Measurements from ENCODE around the gene SETD4. TPM values are rescaled to one million over a fixed set of nuclear protein-coding genes. Genes with fewer than 3 reads are reported as not detected.

Gene SETD4
- total RNA-seq, 1 donor from 2014 or later = 11.3 TPM

- DNase-seq (ENCODE audit: low read depth, low spot score) = no peak
Measured at GRCh38 chr21:36010801-36011200, 49.5 kb downstream of the SETD4 start.

GRCh38 chr21:36008505-36008904, 51.8 kb downstream of the SETD4 start:
- DNase-seq (ENCODE audit: low read depth, low spot score) = no peak

- DNase-seq (ENCODE audit: low read depth, low spot score) = no peak
Measured at GRCh38 chr21:36005879-36006400, 54.4 kb downstream of the SETD4 start.

DNA sequence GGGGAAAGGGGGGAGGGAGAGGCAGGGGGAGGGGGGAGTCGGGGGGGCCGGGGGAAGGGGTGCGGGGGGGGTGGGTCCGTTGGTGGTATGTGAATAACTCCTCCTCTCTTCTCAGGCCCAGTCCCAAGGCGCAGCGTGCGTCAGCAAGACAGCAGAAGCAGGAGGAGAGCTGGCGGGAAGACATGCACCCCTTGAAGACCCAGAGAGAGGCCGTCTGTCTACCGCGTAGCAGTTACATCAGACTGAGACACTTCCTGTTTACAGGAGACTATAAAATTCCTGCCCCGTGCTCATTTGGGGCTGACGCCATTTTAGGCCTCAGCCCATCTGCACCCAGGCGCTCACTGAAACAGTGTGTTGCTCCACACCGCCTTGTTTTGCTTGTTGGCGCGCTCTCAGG, 55.3 kb downstream of the SETD4 start:
- no peak for DNase-seq (ENCODE audit: low read depth, low spot score)

DNA sequence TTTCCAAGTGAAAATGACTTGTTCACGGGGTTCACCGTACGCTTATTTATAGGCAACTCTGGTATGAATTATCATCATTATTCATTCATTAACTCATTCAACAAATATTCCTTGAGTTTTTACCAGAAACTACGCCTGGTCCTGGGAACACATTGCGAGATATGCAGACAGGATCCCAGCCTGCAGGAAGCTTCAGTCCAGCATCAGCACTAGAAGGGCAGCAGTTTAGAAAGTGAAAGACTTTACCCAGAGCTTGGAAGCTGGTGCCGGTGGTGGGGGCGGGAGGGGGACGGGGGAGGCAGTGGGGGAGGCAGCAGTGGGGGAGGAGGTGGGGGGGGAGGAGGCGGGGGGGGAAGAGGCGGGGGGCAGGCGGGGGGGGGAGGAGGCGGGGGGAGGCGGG, 55.9 kb downstream of the SETD4 start:
- no peak for DNase-seq (ENCODE audit: low read depth, low spot score)

GRCh38 chr21:36003776-36004175, 56.5 kb downstream of the SETD4 start:
- no peak for DNase-seq (ENCODE audit: low read depth, low spot score)

GRCh38 chr21:35996217-35996616, 64.1 kb downstream of the SETD4 start:
- DNase-seq (ENCODE audit: low read depth, low spot score) = no peak

- no peak for DNase-seq (ENCODE audit: low read depth, low spot score)
Measured at GRCh38 chr21:35995522-35996088, 64.7 kb downstream of the SETD4 start.

DNA sequence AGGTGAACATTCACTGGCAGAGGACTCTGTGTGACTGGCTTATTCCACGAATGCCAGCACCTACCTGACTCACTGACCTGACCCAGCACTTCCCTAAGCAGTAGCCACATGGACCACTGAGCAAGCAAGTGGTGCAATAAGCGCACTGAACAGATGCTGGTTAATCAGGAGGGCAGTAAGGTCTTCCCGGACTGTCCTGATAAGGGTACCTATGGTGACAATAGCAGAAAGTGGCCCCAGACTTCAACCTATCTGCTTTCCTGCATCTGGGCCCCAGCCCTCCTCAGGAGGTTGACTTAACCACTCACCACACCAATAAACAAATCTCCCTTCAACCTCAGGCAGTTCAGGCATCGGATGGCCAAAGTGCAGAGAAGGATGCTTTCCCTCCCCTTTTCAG, 65.7 kb downstream of the SETD4 start:
- DNase-seq (ENCODE audit: low read depth, low spot score) = no peak

DNA sequence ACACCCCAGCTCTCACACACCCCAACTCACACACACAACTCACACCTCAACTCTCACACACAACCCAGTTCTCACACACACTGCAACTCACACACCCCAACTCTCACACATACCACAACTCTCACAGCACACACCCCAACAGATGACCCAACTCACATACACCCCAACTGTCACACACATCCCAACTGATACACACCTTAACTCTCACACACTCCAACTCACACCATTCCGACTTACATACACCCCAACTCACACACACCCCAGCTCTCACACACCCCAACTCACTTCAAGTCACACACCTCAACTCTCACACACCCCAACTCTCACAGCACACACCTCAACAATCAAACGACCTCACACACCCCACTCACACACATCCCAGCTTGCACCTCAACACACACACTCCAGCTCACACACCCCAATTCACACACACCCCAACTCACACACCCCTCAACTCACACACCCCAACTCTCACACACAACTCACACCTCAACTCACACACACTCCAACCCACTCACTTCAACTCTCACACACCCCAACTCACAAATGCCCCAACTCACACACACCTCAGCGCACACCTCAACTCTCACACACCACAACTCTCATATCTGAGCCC, 66.3 kb downstream of the SETD4 start:
- no peak for DNase-seq (ENCODE audit: low read depth, low spot score)

- DNase-seq (ENCODE audit: low read depth, low spot score) = no peak
Measured at GRCh38 chr21:35991131-35991530, 69.2 kb downstream of the SETD4 start.

GRCh38 chr21:35990609-35991008, 69.7 kb downstream of the SETD4 start:
- DNase-seq (ENCODE audit: low read depth, low spot score) = no peak

- DNase-seq (ENCODE audit: low read depth, low spot score) = no peak
Measured at GRCh38 chr21:35989138-35989735, 71.1 kb downstream of the SETD4 start.

DNA sequence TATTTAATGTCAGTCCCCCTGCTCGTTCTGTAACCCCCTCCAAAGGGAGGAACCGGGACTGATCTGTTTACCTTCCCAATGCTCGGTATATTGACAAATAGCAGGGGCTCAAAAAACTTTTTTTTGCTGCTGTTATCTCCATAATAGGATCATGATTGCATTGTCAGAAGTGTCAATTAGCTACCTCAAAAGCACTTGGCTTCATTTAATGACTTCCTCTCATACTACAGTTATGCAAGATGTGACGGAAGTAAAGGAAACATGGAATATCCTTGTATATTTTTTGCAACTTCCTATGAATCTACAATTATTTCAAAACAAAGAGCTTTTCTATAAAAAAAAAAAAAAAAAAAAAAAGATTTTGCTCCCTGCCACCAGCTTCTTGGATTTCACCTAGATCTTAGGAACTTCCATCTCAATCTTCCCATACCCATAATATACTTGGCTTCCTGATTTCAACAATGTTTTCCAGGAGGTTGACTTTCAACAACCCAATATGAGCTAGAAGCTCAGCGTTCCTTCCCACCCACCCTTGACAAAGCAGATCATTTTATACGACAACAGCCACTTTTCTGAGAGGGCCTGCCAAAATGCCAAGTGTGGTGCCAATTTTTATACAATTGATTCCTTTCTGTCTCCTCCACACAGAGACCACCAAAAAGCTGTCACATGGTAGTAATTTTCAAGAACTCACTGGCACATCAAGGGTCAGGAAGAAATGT, 71.7 kb downstream of the SETD4 start:
- DNase-seq (ENCODE audit: low read depth, low spot score) = no peak

DNA sequence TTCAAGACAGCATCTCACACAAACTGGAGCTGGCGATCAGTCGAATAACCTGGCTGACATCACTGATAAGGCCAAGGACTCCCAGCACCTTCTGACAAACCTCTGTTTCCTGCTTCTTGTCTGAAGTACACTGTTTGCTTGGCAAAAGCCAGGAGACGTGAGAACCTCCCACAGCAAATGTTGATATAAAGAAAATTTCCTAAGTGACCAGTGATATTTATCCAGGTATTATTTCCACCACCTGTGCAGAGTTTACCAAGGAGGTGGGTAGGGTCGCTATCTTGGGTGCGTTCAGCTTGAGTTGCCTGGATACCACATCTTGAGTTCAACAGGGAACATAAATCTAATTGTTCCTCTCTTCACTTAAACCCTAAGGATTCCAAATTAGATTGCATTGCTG, 72.9 kb downstream of the SETD4 start:
- DNase-seq (ENCODE audit: low read depth, low spot score) = no peak

- no peak for DNase-seq (ENCODE audit: low read depth, low spot score)
Measured at GRCh38 chr21:35984654-35985361, 75.5 kb downstream of the SETD4 start.

Other genes with a start within 250 kb of the SETD4 start
- gene CBR1, start 9.5 kb upstream of the SETD4 start, total RNA-seq = 98.5 and 154 TPM in 2 replicates
- gene CBR3, start 74.6 kb upstream of the SETD4 start, total RNA-seq = 16.8 and 20.2 TPM in 2 replicates
- gene DOP1B, start 96.3 kb upstream of the SETD4 start, total RNA-seq = 5.9 and 6.8 TPM in 2 replicates

Measured in pulmonary artery endothelial cell (primary cell).